Right lung (tissue), 5 donors: ENCODE results near the gene TRABD2A. TPM values are rescaled to one million over a fixed set of nuclear protein-coding genes. Genes with fewer than 3 reads are reported as not detected.

Experiments
- DNase-seq, 2 donors: peaks; one replicate each; pipeline ENCODE4 v3.0.0-alpha.2; 2013
- polyA plus RNA-seq, 5 donors: library from polyadenylated mRNA; unstranded; fragments of 120-200 nt; gene quantifications; one replicate each; pipeline versions ENCODE4 v1.2.1 to v1.2.3, GENCODE V29; 2013; ENCODE audit warnings: inconsistent platforms in 1 of 5, low replicate concordance in 1 of 5; ENCODE audit not compliant: insufficient read length in 5 of 5, insufficient read depth in 1 of 5

The TRABD2A gene
- polyA plus RNA-seq, 5 donors = 14.0 to 24.7 (median 22.5) TPM

GRCh38 chr2:84854850-84855249, 26.0 kb downstream of the TRABD2A start:
- no peak for DNase-seq

GRCh38 chr2:84851876-84852275, 29.0 kb downstream of the TRABD2A start:
- no peak for DNase-seq

- no peak for DNase-seq
These were observed 30.4 kb downstream of the TRABD2A start for GRCh38 chr2:84850471-84850870.

GRCh38 chr2:84849271-84849952, 31.5 kb downstream of the TRABD2A start:
- no peak for DNase-seq

- no peak for DNase-seq
These were observed 33.4 kb downstream of the TRABD2A start for GRCh38 chr2:84847326-84848050.

GRCh38 chr2:84846741-84847142, 34.1 kb downstream of the TRABD2A start:
- no peak for DNase-seq

- DNase-seq = no peak
These were observed 34.7 kb downstream of the TRABD2A start for GRCh38 chr2:84846041-84846663.

- no peak for DNase-seq
These were observed 36.7 kb downstream of the TRABD2A start for GRCh38 chr2:84844141-84844540.

GRCh38 chr2:84841577-84841976, 39.3 kb downstream of the TRABD2A start:
- no peak for DNase-seq

- no peak for DNase-seq
These were observed 40.6 kb downstream of the TRABD2A start for GRCh38 chr2:84840306-84840705.

- DNase-seq = no peak
These were observed 41.0 kb downstream of the TRABD2A start for GRCh38 chr2:84839851-84840250.

- no peak for DNase-seq
These were observed 42.3 kb downstream of the TRABD2A start for GRCh38 chr2:84838434-84839145.

- DNase-seq = no peak
These were observed 44.7 kb downstream of the TRABD2A start for GRCh38 chr2:84836215-84836614.

- DNase-seq = no peak
These were observed 47.3 kb downstream of the TRABD2A start for GRCh38 chr2:84833481-84834150.

- DNase-seq = no peak
These were observed 48.0 kb downstream of the TRABD2A start for GRCh38 chr2:84832772-84833461.

GRCh38 chr2:84830758-84831500, 50.0 kb downstream of the TRABD2A start:
- no peak for DNase-seq

GRCh38 chr2:84830095-84830494, 50.8 kb downstream of the TRABD2A start:
- DNase-seq = no peak

- DNase-seq = no peak
These were observed 51.2 kb downstream of the TRABD2A start for GRCh38 chr2:84829693-84830092.

GRCh38 chr2:84827978-84828575, 52.8 kb downstream of the TRABD2A start:
- DNase-seq = no peak

GRCh38 chr2:84823788-84824187, 57.1 kb downstream of the TRABD2A start:
- no peak for DNase-seq
